Measurements from ENCODE around the gene CA5A. TPM values are rescaled to one million over a fixed set of nuclear protein-coding genes. Genes with fewer than 3 reads are reported as not detected.

CA5A gene
- total and polyA plus RNA-seq, 2 of the 13 experiments (the other 11 are each of a cell fraction or from before 2014, with no cell fraction given), result 66.8 to 106 TPM

DNA sequence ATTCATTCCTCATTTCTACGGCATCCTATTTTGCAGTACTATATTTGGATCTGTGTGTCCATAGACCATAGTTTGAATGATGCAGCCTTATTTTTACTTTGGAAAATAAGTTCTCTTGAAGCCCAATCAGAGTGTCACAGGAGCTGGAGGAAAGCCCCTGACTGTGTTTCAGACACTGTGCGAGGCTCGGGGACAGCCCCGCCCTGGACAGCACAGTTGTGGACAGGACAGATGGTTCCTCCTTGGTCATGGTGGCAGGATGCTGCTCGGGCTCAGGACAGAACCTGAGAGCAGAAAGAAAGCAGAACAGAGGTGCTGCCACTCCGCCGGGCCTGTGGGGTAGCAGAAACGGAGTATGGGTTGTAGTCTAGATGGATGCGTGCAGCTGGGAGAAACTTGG lies 37.8 kb upstream of the CA5A start:
- Histone ChIP-seq H3K4me1 (ENCODE audit: insufficient read depth, low read length) (no peaks in the 10 kb centered on the region), H3K4me3 (replicated peaks in 1 of 3; ENCODE audit: insufficient read depth in 1 of 3, low read depth in 2 of 3, low read length in 3 of 3) (no peak overlapping the region), H3K9ac (ENCODE audit: insufficient read depth, low read depth, low read length) (no peak overlapping the region), H3K27me3 (ENCODE audit: control insufficient read depth in 1 of 2, insufficient read depth in 2 of 2, low read length in 2 of 2) (no peaks in the 10 kb centered on the region), H2AFZ (ENCODE audit: low read length) (no peak overlapping the region), H3K36me3 (replicated peaks in 1 of 2; ENCODE audit: control insufficient read depth in 1 of 2, insufficient read depth in 2 of 2, low read length in 2 of 2) (peaks cover 1 to 12% of the 10 kb centered on the region in 2 experiments; a peak in 1 of 5 replicates), H3K4me2 (ENCODE audit: low read depth, low read length) (no peak overlapping the region), H3K27ac (ENCODE audit: extremely low read length, insufficient read depth, low read length) (no peak overlapping the region), H3K79me2 (ENCODE audit: insufficient read depth, low read length) (peaks cover 35% of the 10 kb centered on the region), H4K20me1 (ENCODE audit: insufficient read depth, low read length) (no peaks in the 10 kb centered on the region), H3K9me3 (ENCODE audit: low read length) (peaks cover 24% of the 10 kb centered on the region)
- in situ Hi-C loops (cut with HindIII; ENCODE audit: extremely low pct_ligation_motif_present, low pct_unique_long_range_greater_than_20kb), result no loop called here
- ChIA-PET CTCF (ENCODE audit: low intra/inter-chr PET ratio, low total read pairs) (no interaction called here), POLR2A (no interaction called here)
- TF ChIP-seq, protein P1, sequence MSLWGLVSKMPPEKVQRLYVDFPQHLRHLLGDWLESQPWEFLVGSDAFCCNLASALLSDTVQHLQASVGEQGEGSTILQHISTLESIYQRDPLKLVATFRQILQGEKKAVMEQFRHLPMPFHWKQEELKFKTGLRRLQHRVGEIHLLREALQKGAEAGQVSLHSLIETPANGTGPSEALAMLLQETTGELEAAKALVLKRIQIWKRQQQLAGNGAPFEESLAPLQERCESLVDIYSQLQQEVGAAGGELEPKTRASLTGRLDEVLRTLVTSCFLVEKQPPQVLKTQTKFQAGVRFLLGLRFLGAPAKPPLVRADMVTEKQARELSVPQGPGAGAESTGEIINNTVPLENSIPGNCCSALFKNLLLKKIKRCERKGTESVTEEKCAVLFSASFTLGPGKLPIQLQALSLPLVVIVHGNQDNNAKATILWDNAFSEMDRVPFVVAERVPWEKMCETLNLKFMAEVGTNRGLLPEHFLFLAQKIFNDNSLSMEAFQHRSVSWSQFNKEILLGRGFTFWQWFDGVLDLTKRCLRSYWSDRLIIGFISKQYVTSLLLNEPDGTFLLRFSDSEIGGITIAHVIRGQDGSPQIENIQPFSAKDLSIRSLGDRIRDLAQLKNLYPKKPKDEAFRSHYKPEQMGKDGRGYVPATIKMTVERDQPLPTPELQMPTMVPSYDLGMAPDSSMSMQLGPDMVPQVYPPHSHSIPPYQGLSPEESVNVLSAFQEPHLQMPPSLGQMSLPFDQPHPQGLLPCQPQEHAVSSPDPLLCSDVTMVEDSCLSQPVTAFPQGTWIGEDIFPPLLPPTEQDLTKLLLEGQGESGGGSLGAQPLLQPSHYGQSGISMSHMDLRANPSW (CRISPR knock-in tag; IDR thresholded peaks at IDR 0.05; ENCODE audit: borderline replicate concordance), result no peak
- no peak for TF ChIP-seq ZFP36L2 (CRISPR knock-in tag; IDR thresholded peaks at IDR 0.05)
- TF ChIP-seq STAG1 (CRISPR knock-in tag; IDR thresholded peaks at IDR 0.05), result no peak
- no peak for TF ChIP-seq YEATS4 (CRISPR knock-in tag; IDR thresholded peaks at IDR 0.05; ENCODE audit: borderline replicate concordance)
- no peak for TF ChIP-seq TCF7 (IDR thresholded peaks at IDR 0.05; ENCODE audit: low read depth)
- TF ChIP-seq ZMYM2 (CRISPR knock-in tag; IDR thresholded peaks at IDR 0.05), result no peak
- TF ChIP-seq KLF15 (CRISPR knock-in tag; IDR thresholded peaks at IDR 0.05; ENCODE audit: borderline replicate concordance), result no peak
- intact Hi-C loops (cut with micrococcal nuclease; ENCODE audit: unreplicated experiment), result no loop called here
- BruUV-seq (replicated peaks), result no TSS peak
- no peak for FAIRE-seq
- WGBS (ENCODE audit: low lambda C conversion rate), result 92% methylated on average over 9 of the region's 9 CpGs
- no peak for ATAC-seq
- DNase-seq (ENCODE audit: low spot score), result no peak
